K562 (cell line): Measurements from ENCODE around the gene SLC16A12. TPM values are rescaled to one million over a fixed set of nuclear protein-coding genes. Genes with fewer than 3 reads are reported as not detected.

Experiments
- ATAC-seq: fragments of 200-7000 bp; cut with Tn5 transposase; 3 replicates; pipeline ENCODE4 v1.9.1; 2020; ENCODE audit warnings: moderate library complexity
- BruUV-seq: library from RNA; stranded (reverse); fragments of 400-500 nt; replicated peaks from 2 replicates; lab custom pipeline; 2021; lab: Mats Ljungman, UMichigan
- CTCF ChIA-PET: fragments of 300-600 bp; formaldehyde crosslinking; extraction: SDS; loops from one replicate; lab custom pipeline; 2021; ENCODE audit warnings: low intra/inter-chr PET ratio; lab: Yijun Ruan, JAX
- POLR2A ChIA-PET: fragments of 300-600, 350-650 bp; sonication (Branson Sonifier 250); formaldehyde crosslinking; extraction: SDS; loops from one replicate; lab custom pipeline; 2021; ENCODE audit warnings: antibody characterized with exemption, inconsistent platforms; lab: Yijun Ruan, JAX
- DNase-seq, 4 experiments: peaks; one replicate each; pipeline versions ENCODE4 v3.0.0 to v3.0.0-alpha.2; 2011 to 2018; ENCODE audit warnings: low spot score in 3 of 4, mixed read lengths in 3 of 4; ENCODE audit errors: extremely low read depth in 1 of 4
- FAIRE-seq: peaks from 2 replicates; lab custom pipeline; 2011; peaks lifted over from hg19 to GRCh38; lab: Jason Lieb, UNC
- H2AFZ ChIP-seq: 2 replicates; pipeline ENCODE4 v1.6.0; 2011; ENCODE audit warnings: low read depth, low read length, control low read depth, inconsistent platforms
- H3K27ac ChIP-seq: fragments of 200-600 bp; 3 replicates; pipeline ENCODE4 v1.8.0; 2011; ENCODE audit warnings: low read depth, mild to moderate bottlenecking, control low read depth, inconsistent platforms, low read length, moderate library complexity, mixed read lengths; ENCODE audit errors: extremely low read depth
- H3K27me3 ChIP-seq, 2 experiments: fragments of 300-600 bp in 1 of 2; 2 replicates in 1 of 2; 3 replicates in 1 of 2; pipeline versions ENCODE4 v1.6.0 to v1.8.0; 2011; ENCODE audit warnings: inconsistent platforms in 2 of 2, low read length in 2 of 2, mild to moderate bottlenecking in 1 of 2, mixed read lengths in 1 of 2, moderate library complexity in 1 of 2; ENCODE audit not compliant: control insufficient read depth in 2 of 2, insufficient read depth in 2 of 2
- H3K36me3 ChIP-seq: fragments of 300-600 bp; 3 replicates; pipeline ENCODE4 v1.8.0; 2011; ENCODE audit warnings: mild to moderate bottlenecking, low read length, inconsistent platforms; ENCODE audit not compliant: control insufficient read depth, insufficient read depth
- H3K4me1 ChIP-seq, 2 experiments: fragments of 200-600 bp in 1 of 2; replicated peaks in 1 of 2; 2 replicates in 1 of 2; 3 replicates in 1 of 2; pipeline versions ENCODE4 v1.5.1 to v1.8.0; 2011; ENCODE audit warnings: inconsistent platforms in 2 of 2, low read length in 2 of 2, mild to moderate bottlenecking in 1 of 2, mixed read lengths in 1 of 2, moderate library complexity in 1 of 2; ENCODE audit not compliant: control insufficient read depth in 2 of 2, insufficient read depth in 2 of 2
- H3K4me2 ChIP-seq: 2 replicates; pipeline ENCODE4 v1.6.1; 2011; ENCODE audit warnings: low read length, control low read depth, inconsistent platforms, mixed read lengths; ENCODE audit not compliant: insufficient read depth
- H3K4me3 ChIP-seq: fragments of 200-600 bp; sonication (generic), shearing (Covaris generic); 2 replicates; pipeline ENCODE4 v1.5.1; 2016; ENCODE audit warnings: control low read depth, inconsistent platforms
- H3K79me2 ChIP-seq: fragments of 200-600 bp; 3 replicates; pipeline ENCODE4 v1.8.0; 2011; ENCODE audit warnings: low read length, inconsistent platforms; ENCODE audit not compliant: control insufficient read depth, insufficient read depth
- H3K9ac ChIP-seq, 2 experiments: 2 replicates each; pipeline versions ENCODE4 v1.6.0 to v1.6.1; 2011; ENCODE audit warnings: low read depth in 2 of 2, low read length in 2 of 2, control low read depth in 1 of 2, inconsistent platforms in 1 of 2, mild to moderate bottlenecking in 1 of 2, mixed read lengths in 1 of 2; ENCODE audit not compliant: insufficient read depth in 1 of 2
- H3K9me1 ChIP-seq: one replicate; pipeline ENCODE4 v1.6.0; 2011; ENCODE audit warnings: inconsistent platforms, mild to moderate bottlenecking, low read length, moderate library complexity; ENCODE audit not compliant: control insufficient read depth, insufficient read depth
- H3K9me3 ChIP-seq: replicated peaks from 2 replicates; pipeline ENCODE4 v1.5.1; 2011; ENCODE audit warnings: low read depth, low read length, inconsistent platforms; ENCODE audit not compliant: control insufficient read depth, insufficient read depth
- H4K20me1 ChIP-seq: replicated peaks from 2 replicates; pipeline ENCODE4 v1.6.1; 2011; ENCODE audit warnings: low read length, inconsistent platforms, mixed read lengths; ENCODE audit not compliant: control insufficient read depth, insufficient read depth
- ELF1 ChIP-seq: fragments of 200-800 bp; sonication (Bioruptor generic); IDR thresholded peaks from 2 replicates; pipeline ENCODE4 v1.6.1; 2016; ENCODE audit warnings: missing genetic modification characterization, missing compliant biosample characterization
- HDAC1 ChIP-seq, 2 experiments: fragments of 450-650 bp; IDR thresholded peaks; 2 replicates each; pipeline ENCODE4 v1.6.1; 2016 to 2017; ENCODE audit warnings: inconsistent platforms in 1 of 2, mild to moderate bottlenecking in 1 of 2, moderate library complexity in 1 of 2
- HOXB6 ChIP-seq: fragments of 250-450 bp; sonication (Bioruptor Pico); IDR thresholded peaks from 2 replicates; pipeline ENCODE4 v1.5.1; 2022; ENCODE audit warnings: mild to moderate bottlenecking, borderline replicate concordance
- KHSRP ChIP-seq: fragments of 450-650 bp; IDR thresholded peaks from 2 replicates; pipeline ENCODE4 v1.6.1; 2017
- MAZ ChIP-seq, 2 experiments: fragments of 450-650 bp in 1 of 2; sonication (generic) in 1 of 2; formaldehyde crosslinking; IDR thresholded peaks in 1 of 2; conservative IDR thresholded peaks in 1 of 2; 2 replicates each; pipeline versions ENCODE4 v1.4.0 to v1.5.0; 2020; ENCODE audit warnings: mild to moderate bottlenecking in 1 of 2, missing genetic modification reagents in 1 of 2
- MEF2A ChIP-seq: IDR thresholded peaks from 2 replicates; pipeline ENCODE4 v1.6.1; 2011; ENCODE audit warnings: low read depth, mild to moderate bottlenecking, low read length, moderate library complexity; ENCODE audit not compliant: control insufficient read depth
- NR2C2 ChIP-seq, 2 experiments: fragments of 200-800 bp in 1 of 2; sonication (Bioruptor generic) in 1 of 2; sonication (generic) in 1 of 2; formaldehyde crosslinking in 1 of 2; IDR thresholded peaks; 2 replicates each; pipeline versions ENCODE4 v1.6.1 to v1.8.0; 2016 to 2022; ENCODE audit warnings: mild to moderate bottlenecking in 1 of 2, missing compliant biosample characterization in 1 of 2, missing genetic modification characterization in 1 of 2, missing genetic modification reagents in 1 of 2
- PCBP1 ChIP-seq: fragments of 200-400 bp; formaldehyde crosslinking; IDR thresholded peaks from 2 replicates; pipeline ENCODE4 v1.6.1; 2018; ENCODE audit warnings: mild to moderate bottlenecking, low read depth, low read length; ENCODE audit not compliant: poor library complexity, severe bottlenecking
- PHF21A ChIP-seq: fragments of 450-650 bp; IDR thresholded peaks from 2 replicates; pipeline ENCODE4 v1.6.1; 2017; ENCODE audit warnings: low read depth, borderline replicate concordance
- SREBF2 ChIP-seq: sonication (generic); formaldehyde crosslinking; IDR thresholded peaks from 2 replicates; pipeline ENCODE4 v1.4.0; 2020; ENCODE audit warnings: mild to moderate bottlenecking, missing genetic modification reagents
- ZNF766 ChIP-seq: fragments of 200-800 bp; sonication (Bioruptor generic); conservative IDR thresholded peaks from 2 replicates; pipeline ENCODE4 v1.6.1; 2016; ENCODE audit warnings: missing genetic modification characterization, missing compliant biosample characterization
- WGBS: fragments of 100-300 bp; shearing (Covaris generic); methylation state at CpG from one replicate; pipeline ENCODE4 v1.1.6; 2016; ENCODE audit warnings: low coverage, mixed read lengths; ENCODE audit not compliant: insufficient coverage; ENCODE audit errors: missing lambda C conversion rate; 5-methylcytosine and 5-hydroxymethylcytosine counted together
- in situ Hi-C: fragments of 300-500 bp; cut with MboI; formaldehyde crosslinking; loops from 4 replicates; pipeline ENCODE4 v1.15.0; 2018; ENCODE audit warnings: inconsistent platforms, mixed read lengths
- intact Hi-C: fragments of 100-400 bp; cut with micrococcal nuclease; formaldehyde crosslinking; loops from 2 replicates; pipeline ENCODE4 v1.14.2; 2022
- polyA plus RNA-seq, 8 experiments: library from polyadenylated mRNA; depleted of rRNA in 4 of 8; stranded (reverse) in 5 of 8; unstranded in 3 of 8; fragments of >200 nt; fragmentation: Nextera tagmentation in 2 of 8; fragmentation: Illumina TruSeq in 1 of 8; extraction: Ambion mirVana in 2 of 8; extraction: Trizol in 1 of 8; gene quantifications; 2 replicates each; pipeline versions ENCODE4 v1.2.1 to v1.2.3, GENCODE V29; 2011 to 2014; ENCODE audit warnings: inconsistent platforms in 1 of 8, missing spikeins in 1 of 8
- total RNA-seq, 7 experiments: library from RNA; depleted of rRNA in 6 of 7; stranded (reverse); fragments of >200 nt in 6 of 7; fragmentation: Illumina TruSeq in 2 of 7; extraction: Trizol in 2 of 7; gene quantifications; 2 replicates each; pipeline versions ENCODE4 v1.2.1 to v1.2.3, GENCODE V29; 2011 to 2021; ENCODE audit warnings: low replicate concordance in 1 of 7
- TF ChIP-seq, protein P1 (sequence below): fragments of 250-450 bp; sonication (Bioruptor Pico); IDR thresholded peaks from 2 replicates; pipeline ENCODE4 v1.5.0; 2020; ENCODE audit warnings: mild to moderate bottlenecking, borderline replicate concordance
- TF ChIP-seq, protein P2 (sequence below): sonication (generic); formaldehyde crosslinking; IDR thresholded peaks from 2 replicates; pipeline ENCODE4 v1.8.0; 2022; ENCODE audit warnings: mild to moderate bottlenecking, missing genetic modification reagents
- TF ChIP-seq, protein P3 (sequence below): IDR thresholded peaks from 2 replicates; pipeline ENCODE4 v1.6.1; 2016; ENCODE audit warnings: missing genetic modification characterization, missing compliant biosample characterization
- TF ChIP-seq, protein P4 (sequence below): fragments of 250-450 bp; sonication (Bioruptor Pico); IDR thresholded peaks from 2 replicates; pipeline ENCODE4 v1.8.0; 2021; ENCODE audit warnings: moderate library complexity, mild to moderate bottlenecking, inconsistent platforms
- TF ChIP-seq, protein P5 (sequence below), 3 experiments: fragments of 200-800 bp in 1 of 3; sonication (Bioruptor generic) in 1 of 3; sonication (generic) in 1 of 3; formaldehyde crosslinking in 1 of 3; IDR thresholded peaks; 2 replicates each; pipeline versions ENCODE4 v1.6.1 to v1.8.0; 2016 to 2022; ENCODE audit warnings: mild to moderate bottlenecking in 2 of 3, missing compliant biosample characterization in 2 of 3, missing genetic modification characterization in 2 of 3, missing genetic modification reagents in 1 of 3

SLC16A12 gene
- total and polyA plus RNA-seq, 9 of the 15 experiments (the other 6 are each of a cell fraction or from before 2014, with no cell fraction given): not detected

DNA sequence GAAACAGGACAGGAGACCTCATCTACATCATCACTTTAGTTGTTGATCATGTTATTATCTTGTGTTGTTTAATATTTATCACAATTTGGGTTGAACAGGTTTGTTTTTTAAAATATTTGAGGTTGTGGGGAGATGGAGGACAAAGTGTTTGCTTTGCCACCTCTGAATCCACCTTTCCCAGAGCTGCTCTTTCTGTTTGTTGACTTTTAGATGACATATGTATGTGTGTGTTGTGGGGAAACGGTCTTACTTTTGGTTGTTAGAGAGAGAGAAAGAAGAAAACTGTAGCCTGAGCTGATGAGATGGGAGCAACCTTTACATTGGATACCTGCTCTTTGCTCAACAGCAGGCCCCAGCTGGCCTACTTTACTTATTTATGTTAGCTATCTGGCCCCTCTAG, 19.0 kb upstream of the SLC16A12 start:
- in situ Hi-C loops: no loop called here
- TF ChIP-seq, protein P1, sequence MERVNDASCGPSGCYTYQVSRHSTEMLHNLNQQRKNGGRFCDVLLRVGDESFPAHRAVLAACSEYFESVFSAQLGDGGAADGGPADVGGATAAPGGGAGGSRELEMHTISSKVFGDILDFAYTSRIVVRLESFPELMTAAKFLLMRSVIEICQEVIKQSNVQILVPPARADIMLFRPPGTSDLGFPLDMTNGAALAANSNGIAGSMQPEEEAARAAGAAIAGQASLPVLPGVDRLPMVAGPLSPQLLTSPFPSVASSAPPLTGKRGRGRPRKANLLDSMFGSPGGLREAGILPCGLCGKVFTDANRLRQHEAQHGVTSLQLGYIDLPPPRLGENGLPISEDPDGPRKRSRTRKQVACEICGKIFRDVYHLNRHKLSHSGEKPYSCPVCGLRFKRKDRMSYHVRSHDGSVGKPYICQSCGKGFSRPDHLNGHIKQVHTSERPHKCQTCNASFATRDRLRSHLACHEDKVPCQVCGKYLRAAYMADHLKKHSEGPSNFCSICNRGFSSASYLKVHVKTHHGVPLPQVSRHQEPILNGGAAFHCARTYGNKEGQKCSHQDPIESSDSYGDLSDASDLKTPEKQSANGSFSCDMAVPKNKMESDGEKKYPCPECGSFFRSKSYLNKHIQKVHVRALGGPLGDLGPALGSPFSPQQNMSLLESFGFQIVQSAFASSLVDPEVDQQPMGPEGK (CRISPR knock-in tag): no peak
- TF ChIP-seq, protein P2, sequence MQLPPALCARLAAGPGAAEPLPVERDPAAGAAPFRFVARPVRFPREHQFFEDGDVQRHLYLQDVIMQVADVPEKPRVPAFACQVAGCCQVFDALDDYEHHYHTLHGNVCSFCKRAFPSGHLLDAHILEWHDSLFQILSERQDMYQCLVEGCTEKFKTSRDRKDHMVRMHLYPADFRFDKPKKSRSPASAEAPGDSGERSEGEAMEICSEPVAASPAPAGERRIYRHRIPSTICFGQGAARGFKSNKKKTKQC (CRISPR knock-in tag): no peak
- TF ChIP-seq, protein P3, sequence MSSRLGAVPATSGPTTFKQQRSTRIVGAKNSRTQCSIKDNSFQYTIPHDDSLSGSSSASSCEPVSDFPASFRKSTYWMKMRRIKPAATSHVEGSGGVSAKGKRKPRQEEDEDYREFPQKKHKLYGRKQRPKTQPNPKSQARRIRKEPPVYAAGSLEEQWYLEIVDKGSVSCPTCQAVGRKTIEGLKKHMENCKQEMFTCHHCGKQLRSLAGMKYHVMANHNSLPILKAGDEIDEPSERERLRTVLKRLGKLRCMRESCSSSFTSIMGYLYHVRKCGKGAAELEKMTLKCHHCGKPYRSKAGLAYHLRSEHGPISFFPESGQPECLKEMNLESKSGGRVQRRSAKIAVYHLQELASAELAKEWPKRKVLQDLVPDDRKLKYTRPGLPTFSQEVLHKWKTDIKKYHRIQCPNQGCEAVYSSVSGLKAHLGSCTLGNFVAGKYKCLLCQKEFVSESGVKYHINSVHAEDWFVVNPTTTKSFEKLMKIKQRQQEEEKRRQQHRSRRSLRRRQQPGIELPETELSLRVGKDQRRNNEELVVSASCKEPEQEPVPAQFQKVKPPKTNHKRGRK: no peak
- TF ChIP-seq, protein P4, sequence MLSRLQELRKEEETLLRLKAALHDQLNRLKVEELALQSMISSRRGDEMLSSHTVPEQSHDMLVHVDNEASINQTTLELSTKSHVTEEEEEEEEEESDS (CRISPR knock-in tag): no peak
- no peak for TF ChIP-seq MEF2A
- TF ChIP-seq NR2C2 (CRISPR knock-in tag; IDR thresholded peaks at IDR 0.05): no peak
- TF ChIP-seq NR2C2 (tag; IDR thresholded peaks at IDR 0.05): no peak
- TF ChIP-seq SREBF2 (CRISPR knock-in tag): no peak
- no peak for TF ChIP-seq HOXB6
- TF ChIP-seq, protein P5, sequence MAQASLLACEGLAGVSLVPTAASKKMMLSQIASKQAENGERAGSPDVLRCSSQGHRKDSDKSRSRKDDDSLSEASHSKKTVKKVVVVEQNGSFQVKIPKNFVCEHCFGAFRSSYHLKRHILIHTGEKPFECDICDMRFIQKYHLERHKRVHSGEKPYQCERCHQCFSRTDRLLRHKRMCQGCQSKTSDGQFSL (CRISPR knock-in tag; IDR thresholded peaks at IDR 0.05): no peak
- TF ChIP-seq, protein P5 (tag; IDR thresholded peaks at IDR 0.05): no peak
- no peak for TF ChIP-seq PCBP1
- TF ChIP-seq HDAC1 (IDR thresholded peaks at IDR 0.05): no peak
- TF ChIP-seq KHSRP: no peak
- no peak for TF ChIP-seq ELF1 (tag)
- TF ChIP-seq PHF21A: no peak
- no peak for TF ChIP-seq ZNF766 (CRISPR knock-in tag)
- no peak for TF ChIP-seq MAZ (CRISPR knock-in tag; conservative IDR thresholded peaks at IDR 0.05 in 1 of 2, IDR thresholded peaks at IDR 0.05 in 1 of 2)
- ChIA-PET POLR2A (interaction anchor here (0.7 kb wide), 1 partner anchor 1296 kb away, joined by 3 read pairs; no protein-coding TSS in a partner anchor), CTCF (no interaction called here)
- no CpG with 5 or more reads among the region's 1 CpG for WGBS
- Histone ChIP-seq H3K4me1 (no peaks in the 10 kb centered on the region; a peak in 1 of 5 replicates), H3K79me2 (no peaks in the 10 kb centered on the region), H3K27me3 (no peaks in the 10 kb centered on the region), H3K9ac (no peak overlapping the region), H3K9me1 (no peaks in the 10 kb centered on the region), H3K27ac (no peak overlapping the region), H3K36me3 (no peaks in the 10 kb centered on the region), H3K4me2 (no peak overlapping the region), H4K20me1 (no peaks in the 10 kb centered on the region), H2AFZ (no peak overlapping the region), H3K9me3 (no peaks in the 10 kb centered on the region), H3K4me3 (no peak overlapping the region)
- BruUV-seq: no TSS peak
- FAIRE-seq (no peak), ATAC-seq (no peak), DNase-seq (no peak)
- intact Hi-C loops: no loop called here
